D721Med (cell line): ENCODE results near the gene C16orf92.

Source experiments
- DNase-seq: peaks from one replicate; pipeline ENCODE4 v3.0.0; 2011; ENCODE audit warnings: low spot score; ENCODE audit not compliant: insufficient read length
- FAIRE-seq: peaks from 2 replicates; lab custom pipeline; 2011; peaks lifted over from hg19 to GRCh38; lab: Jason Lieb, UNC
- CTCF ChIP-seq: IDR thresholded peaks from 2 replicates; pipeline ENCODE4 v1.5.1; 2012; ENCODE audit warnings: mild to moderate bottlenecking, control low read depth; ENCODE audit not compliant: insufficient read depth; ENCODE audit errors: missing control alignments

Gene C16orf92

GRCh38 chr16:30024451-30024850 is 1.5 kb downstream of the C16orf92 start:
- TF ChIP-seq CTCF: no peak
- DNase-seq: no peak
- no peak for FAIRE-seq

- no peak for TF ChIP-seq CTCF
- DNase-seq: no peak
- FAIRE-seq: no peak
Observed at GRCh38 chr16:30025156-30025555, 2.2 kb downstream of the C16orf92 start.

- DNase-seq (no peak), FAIRE-seq (no peak)
- TF ChIP-seq CTCF: no peak
Observed at GRCh38 chr16:30025574-30025973, 2.6 kb downstream of the C16orf92 start.

- DNase-seq (no peak), FAIRE-seq (no peak)
- TF ChIP-seq CTCF: no peak
Observed at GRCh38 chr16:30026449-30026848, 3.5 kb downstream of the C16orf92 start.

GRCh38 chr16:30027588-30028437 is 4.8 kb downstream of the C16orf92 start:
- TF ChIP-seq CTCF: no peak
- DNase-seq: peak; percentile 52
- peak; percentile 89 for FAIRE-seq

- FAIRE-seq (no peak), DNase-seq (no peak)
- no peak for TF ChIP-seq CTCF
Observed at GRCh38 chr16:30028438-30029076, 5.6 kb downstream of the C16orf92 start.

GRCh38 chr16:30030011-30030685 is 7.2 kb downstream of the C16orf92 start:
- FAIRE-seq (no peak), DNase-seq (no peak)

More at GRCh38 chr16:30030011-30030685, 7.2 kb downstream of the C16orf92 start:
- no peak for TF ChIP-seq CTCF
